T-helper 2 cell (primary cell): ENCODE data around the gene NPAT.
A peak's percentile ranks its signal among the peaks of the same experiment; 100 is the strongest.
"Not testable (repeated sequence)": the region's sequence is repeated elsewhere in the genome, so short reads cannot be mapped to it uniquely, and the experiment has no call there.

ENCODE experiments used
- DNase-seq, 5 experiments: peaks; one replicate each; pipeline versions ENCODE4 v3.0.0 to v3.0.0-alpha.2; 2012 to 2022

NPAT gene

GRCh38 chr11:108218912-108219783 lies 3.3 kb downstream of the NPAT start:
- DNase-seq, result peak in 1 of 5 experiments; percentile 24

DNA sequence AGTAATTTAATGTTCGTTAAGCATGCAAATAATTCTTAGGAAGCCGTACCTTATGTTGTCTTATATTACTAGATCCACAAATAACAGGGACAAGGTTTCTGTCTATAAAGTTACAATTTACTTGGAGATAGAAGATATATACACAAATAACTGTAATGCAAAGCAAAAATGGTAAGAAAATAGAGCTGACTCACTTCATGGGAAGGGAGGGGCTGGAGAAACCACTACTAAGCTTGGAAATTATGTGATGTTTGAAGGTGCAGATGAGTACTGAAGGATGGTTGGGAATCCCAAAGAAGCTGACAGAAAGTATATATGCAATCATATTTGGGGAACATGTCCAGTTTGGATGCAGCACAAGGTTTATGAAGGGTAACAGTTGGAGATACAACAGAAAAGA lies 4.0 kb downstream of the NPAT start:
- DNase-seq, result no peak

- no peak for DNase-seq
Observed at GRCh38 chr11:108216988-108217387, 5.5 kb downstream of the NPAT start.

DNA sequence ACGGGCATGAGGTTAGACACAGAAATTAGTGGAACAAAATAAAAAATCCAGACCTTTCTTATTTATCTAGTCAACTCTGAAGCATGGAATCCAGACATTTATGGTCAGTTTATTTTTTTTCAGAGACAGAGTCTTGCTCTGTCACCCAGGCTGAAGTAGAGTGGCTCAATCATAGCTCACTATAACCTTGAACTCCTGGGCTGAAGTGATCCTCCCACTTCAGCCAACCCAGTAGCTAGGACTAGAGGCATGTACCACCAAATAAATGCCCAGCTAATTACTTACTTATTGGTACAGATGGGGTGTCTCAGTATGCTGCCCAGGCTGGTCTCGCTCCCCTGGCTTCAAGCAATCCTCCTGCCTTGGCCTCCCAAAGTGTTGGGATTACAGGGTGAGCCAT lies 8.7 kb downstream of the NPAT start:
- DNase-seq, result no peak

DNA sequence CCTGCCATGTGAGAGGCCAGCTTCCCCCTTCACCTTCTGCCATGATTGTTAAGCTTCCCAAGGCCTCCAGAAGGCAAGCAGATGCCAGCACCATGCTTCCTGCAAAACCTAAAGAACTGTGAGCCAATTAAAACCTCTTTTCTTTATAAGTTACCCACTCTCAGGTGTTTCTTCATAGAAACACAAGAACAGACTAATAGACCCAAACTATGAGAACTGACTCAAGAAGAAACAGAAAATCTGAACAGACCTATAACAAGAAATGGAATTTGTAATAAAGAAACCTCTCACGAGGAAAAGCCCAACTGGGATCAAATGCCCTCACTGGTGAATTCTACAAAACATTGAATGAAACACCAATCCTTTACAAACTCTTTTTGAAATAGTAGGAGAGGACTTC lies 12.0 kb downstream of the NPAT start:
- DNase-seq, result no peak

- no peak for DNase-seq
Observed at GRCh38 chr11:108207683-108208060, 14.8 kb downstream of the NPAT start.

DNA sequence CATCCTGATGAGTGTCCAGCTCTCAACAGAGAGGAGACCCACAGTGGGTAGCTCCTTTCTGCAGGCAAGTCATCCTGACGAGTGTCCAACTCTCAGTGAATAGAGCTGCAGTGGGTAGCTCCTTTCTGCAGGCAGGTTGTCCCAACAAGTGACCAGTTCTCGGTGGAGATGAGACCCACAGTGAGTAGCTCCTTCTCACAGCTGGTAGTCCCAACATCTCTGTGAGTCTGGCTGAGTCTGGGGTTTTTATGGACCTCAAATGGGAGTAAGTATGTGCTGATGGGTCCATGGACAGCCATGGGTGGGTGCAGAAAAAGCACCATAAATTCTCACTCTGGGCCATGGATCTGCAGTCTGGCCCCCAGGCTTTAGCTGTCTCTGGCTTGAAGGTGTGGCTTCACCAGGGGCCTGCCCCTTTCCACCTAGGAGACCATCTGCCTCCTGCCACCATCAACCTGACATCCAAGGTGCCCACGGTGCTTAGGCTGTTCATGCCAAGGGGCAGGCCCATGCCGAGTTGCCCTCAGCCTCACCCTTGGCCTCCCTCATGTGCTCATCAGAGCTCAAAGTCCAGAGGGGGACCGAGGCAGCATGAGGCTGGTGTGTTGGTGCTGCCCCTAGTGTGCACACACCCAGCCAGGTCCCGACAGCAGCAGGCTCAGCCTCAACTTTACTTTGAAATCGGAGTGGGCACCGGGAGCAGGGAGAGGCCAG lies 15.3 kb downstream of the NPAT start:
- DNase-seq, result no peak

DNA sequence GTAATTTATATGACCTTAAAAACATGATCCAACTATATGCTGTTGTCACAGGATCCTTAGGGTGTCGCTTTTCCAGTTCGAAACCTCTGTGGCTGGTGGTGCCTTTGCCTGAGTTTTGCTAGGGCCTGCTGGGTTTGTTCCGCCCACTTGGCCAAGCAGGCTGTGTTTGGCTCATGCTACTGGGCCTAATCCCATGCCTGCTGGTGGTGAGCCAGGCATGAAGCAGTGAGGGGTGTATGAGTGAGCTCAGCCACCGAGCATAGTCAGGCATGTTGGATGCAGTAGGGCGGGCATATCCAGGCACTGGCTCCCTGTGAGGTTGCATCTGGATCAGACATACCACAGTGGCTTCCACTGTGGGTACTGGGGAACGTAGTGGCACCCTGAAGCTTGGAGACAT lies 16.3 kb downstream of the NPAT start:
- DNase-seq, result no peak

DNA sequence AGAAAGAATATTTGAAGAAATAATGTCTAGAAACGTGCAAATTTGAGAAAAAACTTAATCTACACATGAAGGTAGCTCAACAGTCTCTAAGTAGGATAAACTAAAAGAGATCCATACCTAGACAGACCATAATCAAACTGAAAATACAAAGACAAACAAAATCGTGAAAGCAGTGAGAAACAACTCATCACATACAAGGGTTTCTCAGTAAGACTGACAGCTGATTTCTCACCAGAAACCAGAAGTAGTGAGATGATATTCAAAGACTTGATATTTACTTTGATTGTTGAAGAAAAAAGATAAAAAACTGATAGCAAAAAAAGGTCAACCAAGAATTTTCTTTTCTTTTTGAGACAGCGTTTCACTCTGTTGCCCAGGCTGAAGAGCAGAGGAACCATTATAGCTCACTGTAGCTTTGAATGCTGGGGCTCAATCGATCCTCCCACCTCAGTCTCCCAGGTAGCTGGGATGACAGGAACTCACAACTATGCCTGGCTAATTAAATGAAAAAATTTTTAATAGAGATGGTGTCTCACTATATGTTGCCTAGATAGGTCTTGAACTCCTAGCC lies 17.4 kb downstream of the NPAT start:
- peak in 1 of 5 experiments; percentile 46 for DNase-seq

DNA sequence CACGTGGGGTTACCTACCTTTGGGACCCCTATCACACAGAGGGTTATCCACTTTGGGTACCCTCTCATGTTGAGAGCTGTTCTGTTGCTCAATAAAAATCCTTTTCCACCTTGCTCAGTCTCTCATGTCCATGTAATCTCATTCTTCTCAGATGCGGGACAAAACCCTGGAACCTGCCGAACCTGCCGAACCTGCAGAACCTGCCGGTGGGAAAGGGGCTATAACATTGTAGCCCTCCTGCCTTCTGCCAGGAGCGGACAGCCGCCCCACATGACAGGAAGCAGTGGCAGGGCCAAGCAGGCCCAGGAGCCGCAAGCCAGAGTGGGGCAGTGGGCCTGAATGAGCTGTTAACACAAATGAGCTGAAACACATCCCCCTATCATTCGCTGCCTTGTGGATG lies 18.1 kb downstream of the NPAT start:
- no peak for DNase-seq

GRCh38 chr11:108203075-108203474 lies 19.4 kb downstream of the NPAT start:
- DNase-seq, result no peak

- DNase-seq, result peak in 2 of 5 experiments; percentile 55 to 62
Observed at GRCh38 chr11:108199446-108200321, 22.8 kb downstream of the NPAT start.

DNA sequence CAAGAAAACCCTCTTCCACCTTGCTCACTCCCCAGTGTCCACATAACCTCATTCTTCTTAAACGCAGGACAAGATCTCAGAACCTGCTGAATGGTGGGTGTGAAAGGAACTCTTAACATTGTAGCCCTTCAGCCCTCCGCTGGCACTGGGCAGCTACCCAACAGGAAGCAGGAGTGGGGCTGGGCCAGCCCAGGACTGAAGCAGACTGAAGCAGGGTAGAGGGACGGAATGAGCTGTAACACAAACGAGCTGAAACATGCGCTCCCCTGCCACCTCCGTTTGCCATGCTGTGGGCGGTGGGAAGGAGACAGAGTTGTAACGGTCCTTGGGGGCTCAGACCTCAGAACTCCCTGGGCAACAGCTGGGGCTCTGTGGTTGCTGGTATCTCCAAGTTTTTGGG lies 23.6 kb downstream of the NPAT start:
- no peak for DNase-seq

DNA sequence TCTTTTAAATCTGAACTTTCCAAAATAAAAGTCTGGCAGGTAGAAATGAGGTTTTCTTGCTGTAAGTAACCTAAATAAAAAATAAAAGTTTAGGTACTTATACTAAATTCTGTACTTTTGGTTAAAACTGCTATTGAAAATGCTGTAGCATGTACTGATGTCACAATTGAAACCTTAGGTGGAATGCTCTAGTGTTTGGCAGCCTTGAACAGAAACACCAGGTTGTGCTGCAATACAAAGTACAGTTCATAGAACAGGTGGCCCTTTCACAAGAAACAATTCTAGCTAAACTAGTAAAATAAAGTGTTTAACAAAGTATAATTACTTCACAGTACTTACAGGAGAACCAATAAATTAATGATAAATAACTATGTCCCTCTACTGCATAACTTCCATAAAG lies 25.1 kb downstream of the NPAT start:
- DNase-seq, result peak in 1 of 5 experiments; percentile 30

- DNase-seq, result peak in 1 of 5 experiments; percentile 55
Observed at GRCh38 chr11:108196901-108197300, 25.5 kb downstream of the NPAT start.

DNA sequence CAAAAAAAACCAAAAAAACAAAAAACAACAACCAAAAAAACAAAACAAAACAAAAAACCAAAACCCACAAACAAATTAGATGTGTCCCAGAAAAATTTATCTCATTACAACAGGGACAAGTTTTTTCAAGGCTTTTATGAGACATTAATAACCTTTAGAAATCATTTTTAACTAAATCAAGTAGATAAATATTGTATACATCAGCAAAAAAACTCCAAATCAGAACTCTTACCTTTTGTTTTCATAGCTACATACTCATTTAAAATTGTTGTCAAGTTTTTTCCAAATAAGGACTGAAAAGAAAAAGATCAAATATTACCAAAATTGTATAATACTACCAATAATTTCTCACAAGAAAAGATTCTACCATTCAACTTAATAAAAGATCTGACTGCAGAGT lies 28.7 kb downstream of the NPAT start:
- DNase-seq, result no peak

- DNase-seq, result no peak
Observed at GRCh38 chr11:108177570-108177969, 44.9 kb downstream of the NPAT start.

DNA sequence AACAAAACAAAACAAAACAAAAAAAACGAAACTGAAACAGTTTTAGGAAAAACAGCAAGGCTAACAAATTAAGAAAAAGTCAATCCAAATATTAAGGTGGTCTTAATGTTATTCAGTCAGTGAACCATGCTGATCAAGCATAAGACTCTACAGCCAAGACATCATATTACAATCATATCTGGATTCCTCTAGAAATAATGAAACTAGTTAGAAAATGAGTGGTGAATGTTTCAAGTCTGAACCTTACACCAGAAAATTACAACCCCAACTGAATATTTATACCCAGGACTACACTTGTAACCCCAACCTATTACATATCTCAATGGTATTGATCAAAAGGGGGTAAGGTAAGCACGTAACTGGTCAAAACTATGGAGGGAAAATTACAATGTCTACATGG lies 52.3 kb downstream of the NPAT start:
- DNase-seq, result peak in 1 of 5 experiments; percentile 26

- no peak for DNase-seq
Observed at GRCh38 chr11:108167624-108168023, 54.8 kb downstream of the NPAT start.

GRCh38 chr11:108162878-108163277 lies 59.6 kb downstream of the NPAT start:
- not testable (repeated sequence) for DNase-seq

GRCh38 chr11:108160970-108161566 lies 61.4 kb downstream of the NPAT start:
- peak in 1 of 5 experiments; percentile 34 for DNase-seq

DNA sequence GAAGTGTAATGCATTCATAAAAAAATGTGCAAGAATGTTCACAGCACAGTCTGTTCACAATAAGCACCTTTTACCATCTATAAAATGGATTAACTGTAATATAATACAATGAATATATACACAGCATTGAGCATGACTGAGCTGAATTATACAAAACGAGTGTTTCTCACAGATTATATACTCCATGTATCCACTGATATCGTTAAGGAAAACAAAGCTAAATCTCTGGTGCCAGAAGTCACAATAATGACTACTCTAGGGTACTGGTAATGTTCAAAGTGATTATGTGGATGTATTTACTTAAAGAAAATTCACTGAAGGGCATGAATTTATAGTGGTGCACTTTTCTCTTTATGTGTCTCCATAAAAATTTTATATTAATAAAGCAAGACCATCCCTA lies 67.8 kb downstream of the NPAT start:
- no peak for DNase-seq
